ENCODE measurements around the gene CNTNAP2. TPM values are rescaled to one million over a fixed set of nuclear protein-coding genes. Genes with fewer than 3 reads are reported as not detected.
A peak's percentile ranks its signal among the peaks of the same experiment; 100 is the strongest.
"Not testable (repeated sequence)": the region's sequence is repeated elsewhere in the genome, so short reads cannot be mapped to it uniquely, and the experiment has no call there.

The CNTNAP2 gene
- total and polyA plus RNA-seq, 2 experiments from 2014 or later, result not detected

GRCh38 chr7:147586110-147586509 lies 1469.5 kb downstream of the CNTNAP2 start:
- Histone ChIP-seq H3K36me3 (ENCODE audit: low read depth) (no peaks in the 10 kb centered on the region), H3K79me2 (ENCODE audit: insufficient read depth) (no peaks in the 10 kb centered on the region), H4K20me1 (ENCODE audit: insufficient read depth) (no peaks in the 10 kb centered on the region), H3K4me1 (ENCODE audit: insufficient read depth) (no peaks in the 10 kb centered on the region), H3K27me3 (replicated peaks; ENCODE audit: insufficient read depth) (no peaks in the 10 kb centered on the region), H3K9me3 (ENCODE audit: low read depth) (no peaks in the 10 kb centered on the region), H3K4me2 (ENCODE audit: unreplicated experiment) (no peak overlapping the region), H3K9ac (no peak overlapping the region), H2AFZ (no peak overlapping the region), H3K27ac (no peak overlapping the region), H3F3A (ENCODE audit: insufficient read depth) (no peaks in the 10 kb centered on the region), H3K9me2 (ENCODE audit: insufficient read depth) (no peaks in the 10 kb centered on the region), H3K4me3 (no peak overlapping the region)
- DNase-seq, result no peak
- in situ Hi-C loops (cut with MboI), result no loop called here
- WGBS, 2 experiments (ENCODE audit: low coverage in 1 of 2, low lambda C conversion rate in 2 of 2, missing lambda C conversion rate in 2 of 2), result 33% methylated on average over 1 of the region's 1 CpG
- TF ChIP-seq EZH2phosphoT487 (IDR thresholded peaks at IDR 0.05; ENCODE audit: insufficient read depth, low read depth) (no peak), EZH2 (IDR thresholded peaks at IDR 0.05; ENCODE audit: insufficient read depth, poor library complexity, severe bottlenecking) (no peak)

- Histone ChIP-seq H3K4me2 (ENCODE audit: unreplicated experiment) (no peak overlapping the region), H3K9ac (no peak overlapping the region), H3K4me3 (no peak overlapping the region), H3K4me1 (ENCODE audit: insufficient read depth) (no peaks in the 10 kb centered on the region), H4K20me1 (ENCODE audit: insufficient read depth) (no peaks in the 10 kb centered on the region), H3K36me3 (ENCODE audit: low read depth) (no peaks in the 10 kb centered on the region), H3K9me2 (ENCODE audit: insufficient read depth) (no peaks in the 10 kb centered on the region), H2AFZ (no peak overlapping the region), H3K9me3 (ENCODE audit: low read depth) (no peaks in the 10 kb centered on the region), H3K27ac (no peak overlapping the region), H3K79me2 (ENCODE audit: insufficient read depth) (no peaks in the 10 kb centered on the region), H3F3A (ENCODE audit: insufficient read depth) (no peaks in the 10 kb centered on the region), H3K27me3 (replicated peaks; ENCODE audit: insufficient read depth) (no peaks in the 10 kb centered on the region)
- in situ Hi-C loops (cut with MboI), result no loop called here
- peak; percentile 10 for DNase-seq
- WGBS, 2 experiments (ENCODE audit: low coverage in 1 of 2, low lambda C conversion rate in 2 of 2, missing lambda C conversion rate in 2 of 2), result 25% methylated on average over 1 of the region's 1 CpG; no CpG with 5 or more reads in 1 of the 2 experiments
- TF ChIP-seq EZH2 (IDR thresholded peaks at IDR 0.05; ENCODE audit: insufficient read depth, poor library complexity, severe bottlenecking) (no peak), EZH2phosphoT487 (IDR thresholded peaks at IDR 0.05; ENCODE audit: insufficient read depth, low read depth) (no peak)
Measured at GRCh38 chr7:147586526-147586925, 1469.9 kb downstream of the CNTNAP2 start.

GRCh38 chr7:147593271-147594057 lies 1476.9 kb downstream of the CNTNAP2 start:
- in situ Hi-C loops (cut with MboI), result no loop called here
- WGBS, 2 experiments (ENCODE audit: low coverage in 1 of 2, low lambda C conversion rate in 2 of 2, missing lambda C conversion rate in 2 of 2), result 17 to 19% methylated on average over 2 of the region's 2 CpGs

GRCh38 chr7:147595042-147595441 lies 1478.4 kb downstream of the CNTNAP2 start:
- no peaks in the 10 kb centered on the region for H3K4me1 ChIP-seq (ENCODE audit: insufficient read depth)
- no peak overlapping the region for H2AFZ ChIP-seq
- H3F3A ChIP-seq (ENCODE audit: insufficient read depth), result no peaks in the 10 kb centered on the region
- H4K20me1 ChIP-seq (ENCODE audit: insufficient read depth), result no peaks in the 10 kb centered on the region
- H3K79me2 ChIP-seq (ENCODE audit: insufficient read depth), result no peaks in the 10 kb centered on the region
- no peaks in the 10 kb centered on the region for H3K9me3 ChIP-seq (ENCODE audit: low read depth)
- H3K4me3 ChIP-seq, result no peak overlapping the region
- no peak overlapping the region for H3K27ac ChIP-seq
- H3K9ac ChIP-seq, result no peak overlapping the region
- peak; percentile 15 for DNase-seq
- no peaks in the 10 kb centered on the region for H3K27me3 ChIP-seq (replicated peaks; ENCODE audit: insufficient read depth)
- H3K36me3 ChIP-seq (ENCODE audit: low read depth), result no peaks in the 10 kb centered on the region
- no peak overlapping the region for H3K4me2 ChIP-seq (ENCODE audit: unreplicated experiment)
- WGBS, 2 experiments (ENCODE audit: low coverage in 1 of 2, low lambda C conversion rate in 2 of 2, missing lambda C conversion rate in 2 of 2), result 0 to 3% methylated on average over 1 of the region's 1 CpG
- no peaks in the 10 kb centered on the region for H3K9me2 ChIP-seq (ENCODE audit: insufficient read depth)
- in situ Hi-C loops (cut with MboI), result no loop called here
- TF ChIP-seq EZH2phosphoT487 (IDR thresholded peaks at IDR 0.05; ENCODE audit: insufficient read depth, low read depth), result no peak

More at GRCh38 chr7:147593271-147594057, 1476.9 kb downstream of the CNTNAP2 start:
- H3K4me2 ChIP-seq (ENCODE audit: unreplicated experiment), result no peak overlapping the region
- H3K4me3 ChIP-seq, result no peak overlapping the region
- no peak for TF ChIP-seq EZH2phosphoT487 (IDR thresholded peaks at IDR 0.05; ENCODE audit: insufficient read depth, low read depth)
- no peak for TF ChIP-seq EZH2 (IDR thresholded peaks at IDR 0.05; ENCODE audit: insufficient read depth, poor library complexity, severe bottlenecking)
- no peaks in the 10 kb centered on the region for H4K20me1 ChIP-seq (ENCODE audit: insufficient read depth)
- no peak overlapping the region for H3K27ac ChIP-seq
- H3K9me3 ChIP-seq (ENCODE audit: low read depth), result no peaks in the 10 kb centered on the region
- DNase-seq, result no peak
- H3K9ac ChIP-seq, result no peak overlapping the region
- H3K79me2 ChIP-seq (ENCODE audit: insufficient read depth), result no peaks in the 10 kb centered on the region
- no peak overlapping the region for H2AFZ ChIP-seq
- no peaks in the 10 kb centered on the region for H3K9me2 ChIP-seq (ENCODE audit: insufficient read depth)
- H3F3A ChIP-seq (ENCODE audit: insufficient read depth), result no peaks in the 10 kb centered on the region
- H3K36me3 ChIP-seq (ENCODE audit: low read depth), result no peaks in the 10 kb centered on the region
- H3K4me1 ChIP-seq (ENCODE audit: insufficient read depth), result no peaks in the 10 kb centered on the region
- no peaks in the 10 kb centered on the region for H3K27me3 ChIP-seq (replicated peaks; ENCODE audit: insufficient read depth)

- H3K9ac ChIP-seq; H4K20me1 ChIP-seq (ENCODE audit: insufficient read depth); H3K27ac ChIP-seq; H3K4me1 ChIP-seq (ENCODE audit: insufficient read depth); H3K9me2 ChIP-seq (ENCODE audit: insufficient read depth); in situ Hi-C loops (cut with MboI); H3K36me3 ChIP-seq (ENCODE audit: low read depth); H3K4me3 ChIP-seq; H3K9me3 ChIP-seq (ENCODE audit: low read depth); H3F3A ChIP-seq (ENCODE audit: insufficient read depth); H3K27me3 ChIP-seq (replicated peaks; ENCODE audit: insufficient read depth); H3K79me2 ChIP-seq (ENCODE audit: insufficient read depth); H3K4me2 ChIP-seq (ENCODE audit: unreplicated experiment); H2AFZ ChIP-seq; DNase-seq: not testable (repeated sequence)
- 20 to 23% methylated on average over 2 of the region's 2 CpGs for WGBS, 2 experiments (ENCODE audit: low coverage in 1 of 2, low lambda C conversion rate in 2 of 2, missing lambda C conversion rate in 2 of 2)
Measured at GRCh38 chr7:147598687-147599086, 1482.1 kb downstream of the CNTNAP2 start.

All from GM23248 (cell line).